Right renal pelvis (tissue), 4 donors: ENCODE results near the gene COX10. TPM values are rescaled to one million over a fixed set of nuclear protein-coding genes. Genes with fewer than 3 reads are reported as not detected.

Experiments
- DNase-seq, 4 donors: peaks; one replicate each; pipeline ENCODE4 v3.0.0-alpha.2; 2013; ENCODE audit warnings: low read depth in 4 of 4, low spot score in 3 of 4, missing footprints in 1 of 4
- polyA plus RNA-seq, 4 donors: library from polyadenylated mRNA; unstranded; fragments of 120-200 nt; gene quantifications; one replicate each; pipeline ENCODE4 v1.2.1, GENCODE V29; 2013; ENCODE audit not compliant: insufficient read length in 4 of 4

The COX10 gene
- polyA plus RNA-seq, 4 donors: 16.8 to 20.1 (median 18.5) TPM

GRCh38 chr17:14068542-14069250 is 608 bp upstream of the COX10 start:
- no peak for DNase-seq

GRCh38 chr17:14070344-14070984 is 1.2 kb downstream of the COX10 start:
- DNase-seq: no peak

DNA sequence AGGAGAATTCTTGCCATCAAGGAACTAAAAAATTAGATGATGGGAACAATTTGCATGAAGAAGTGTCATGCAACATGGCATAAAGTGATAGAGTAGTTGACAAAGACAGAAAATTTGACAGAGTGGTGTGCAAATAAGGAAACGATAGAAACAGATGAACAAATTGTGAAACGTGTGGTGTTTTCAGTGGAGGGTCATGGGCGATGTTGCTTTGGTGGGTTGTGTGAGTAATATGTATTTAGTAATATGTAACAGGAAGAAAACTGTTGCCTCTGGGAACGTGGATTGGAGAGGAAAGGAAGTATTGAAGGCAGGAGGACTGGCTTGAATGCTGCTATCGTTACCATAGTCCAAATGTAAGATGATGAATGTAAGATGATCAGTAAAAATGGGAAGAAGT is 3.6 kb downstream of the COX10 start:
- no peak for DNase-seq

GRCh38 chr17:14078027-14078426 is 8.7 kb downstream of the COX10 start:
- DNase-seq: no peak

DNA sequence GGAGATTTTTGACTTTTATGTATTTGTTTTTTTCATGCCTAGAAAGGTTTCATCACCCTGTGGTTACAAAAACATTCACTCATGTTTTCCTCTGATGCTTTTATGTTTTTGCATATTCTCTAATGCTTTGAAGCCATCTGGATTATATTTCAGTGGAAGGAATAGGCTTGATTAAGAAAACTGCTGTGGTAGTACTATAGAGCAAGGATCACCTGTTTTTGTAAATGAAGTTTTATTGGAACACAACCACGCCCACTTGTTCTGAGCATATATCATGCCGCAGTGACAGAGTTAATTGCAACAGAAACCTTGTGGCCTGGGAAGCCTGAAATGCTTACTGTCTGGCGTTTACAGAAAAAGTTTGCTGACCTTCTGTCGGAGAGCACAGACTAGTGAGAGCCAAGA is 11.5 kb downstream of the COX10 start:
- DNase-seq: no peak

DNA sequence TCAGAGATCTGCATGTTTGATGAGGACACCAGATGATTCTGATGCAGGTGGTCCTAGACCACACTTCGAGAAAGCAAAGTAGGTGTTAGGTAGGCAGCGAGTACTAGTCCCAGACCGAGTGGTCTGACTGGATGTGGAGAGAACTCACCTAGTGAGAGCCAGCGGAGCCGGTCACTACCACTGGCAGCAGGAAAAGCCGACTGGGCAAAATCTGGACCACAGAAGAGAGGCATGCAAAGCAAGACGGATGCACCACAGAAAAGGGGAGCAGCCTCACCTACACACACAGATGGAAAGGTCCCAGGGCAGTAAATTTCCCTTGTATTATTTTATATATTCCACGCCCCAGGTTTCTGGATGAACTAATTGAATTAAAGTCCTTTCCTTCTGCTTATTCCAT is 13.5 kb downstream of the COX10 start:
- no peak for DNase-seq

- no peak for DNase-seq
These were observed 15.7 kb downstream of the COX10 start for GRCh38 chr17:14084955-14085354.

GRCh38 chr17:14086189-14086588 is 16.9 kb downstream of the COX10 start:
- no peak for DNase-seq

DNA sequence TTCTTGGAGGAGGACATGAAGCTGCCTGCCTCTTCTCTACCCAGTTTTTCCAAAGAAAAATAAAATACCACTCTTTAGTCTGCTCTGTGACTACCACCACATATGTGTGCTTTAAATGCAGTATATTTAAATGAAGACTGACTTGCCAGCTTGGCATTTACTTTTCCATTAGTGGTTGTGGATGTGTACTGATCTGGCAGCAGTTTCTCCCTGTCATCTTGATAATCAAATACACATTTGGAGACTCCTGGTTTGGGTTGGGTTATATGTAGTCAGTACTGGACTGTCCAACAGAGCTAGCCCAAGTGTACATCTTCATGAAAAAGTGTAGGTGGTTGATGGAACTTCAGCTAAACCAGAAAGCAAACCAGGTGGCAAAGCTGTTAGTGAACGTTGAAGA is 19.9 kb downstream of the COX10 start:
- no peak for DNase-seq

GRCh38 chr17:14091367-14091766 is 22.1 kb downstream of the COX10 start:
- DNase-seq: no peak

- DNase-seq: no peak
These were observed 23.5 kb downstream of the COX10 start for GRCh38 chr17:14092808-14093207.

DNA sequence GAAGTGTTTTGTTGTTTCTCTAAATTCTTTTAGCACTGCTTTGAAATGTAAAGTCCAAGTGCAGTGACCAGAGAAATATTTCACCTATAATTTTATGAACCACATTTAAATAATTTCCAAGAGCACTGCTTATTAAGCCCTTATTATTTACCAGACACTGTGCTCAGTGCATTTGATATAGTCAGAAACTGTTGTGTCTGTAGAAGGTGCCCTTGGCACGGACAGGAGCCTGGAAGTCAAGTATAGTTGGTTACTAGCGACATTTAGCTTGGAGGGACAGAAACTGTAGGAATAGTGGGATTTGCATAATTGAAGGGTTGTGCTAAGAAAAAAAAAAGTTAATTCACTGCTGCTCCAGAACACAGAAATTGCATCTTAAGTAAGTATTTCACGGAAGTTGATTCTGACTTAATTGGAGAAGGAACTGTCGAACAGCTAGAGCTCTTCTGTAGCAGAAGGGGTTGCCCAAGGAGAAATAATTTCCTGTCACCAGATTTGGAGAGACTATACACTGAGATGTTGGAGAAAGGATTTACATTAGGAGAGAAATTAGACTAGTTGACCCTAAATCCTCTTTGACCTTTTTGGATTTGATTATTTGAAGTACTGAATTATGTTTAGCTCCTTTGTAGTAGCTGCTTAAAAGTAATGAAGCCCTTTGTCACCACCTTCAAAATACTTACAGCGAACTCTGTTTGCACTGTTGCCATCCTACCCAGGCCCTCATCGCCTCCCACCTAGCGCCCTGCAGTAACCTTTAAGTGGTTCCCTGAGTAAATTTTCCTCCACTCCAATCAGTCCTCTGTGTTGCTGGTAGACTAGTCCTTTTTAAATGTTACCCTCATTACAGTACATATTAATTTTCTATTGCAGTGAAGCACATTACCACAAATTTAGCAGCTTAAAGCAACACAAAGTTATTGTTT is 25.6 kb downstream of the COX10 start:
- no peak for DNase-seq

GRCh38 chr17:14095631-14096030 is 26.3 kb downstream of the COX10 start:
- DNase-seq: no peak

DNA sequence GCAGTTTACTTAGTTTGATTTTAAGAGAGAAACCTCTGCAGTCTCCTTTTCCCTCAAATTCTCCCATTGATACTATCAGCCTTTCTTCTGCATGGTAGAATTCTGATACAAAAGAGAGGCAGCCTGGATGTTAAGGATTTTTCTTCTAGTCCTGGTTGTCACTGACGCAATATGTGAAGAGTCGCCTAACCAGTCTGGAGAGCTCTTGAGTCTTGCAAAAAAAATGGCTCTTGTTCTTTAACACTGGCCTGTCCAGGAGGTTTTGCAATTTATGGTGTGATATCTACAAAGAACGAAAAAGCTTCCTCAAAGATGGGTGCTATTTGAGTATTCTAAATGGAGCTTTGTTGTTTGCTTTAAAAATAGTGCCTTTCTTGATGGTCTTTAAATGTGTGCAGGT is 28.9 kb downstream of the COX10 start:
- no peak for DNase-seq

GRCh38 chr17:14101976-14102375 is 32.7 kb downstream of the COX10 start:
- DNase-seq: no peak

DNA sequence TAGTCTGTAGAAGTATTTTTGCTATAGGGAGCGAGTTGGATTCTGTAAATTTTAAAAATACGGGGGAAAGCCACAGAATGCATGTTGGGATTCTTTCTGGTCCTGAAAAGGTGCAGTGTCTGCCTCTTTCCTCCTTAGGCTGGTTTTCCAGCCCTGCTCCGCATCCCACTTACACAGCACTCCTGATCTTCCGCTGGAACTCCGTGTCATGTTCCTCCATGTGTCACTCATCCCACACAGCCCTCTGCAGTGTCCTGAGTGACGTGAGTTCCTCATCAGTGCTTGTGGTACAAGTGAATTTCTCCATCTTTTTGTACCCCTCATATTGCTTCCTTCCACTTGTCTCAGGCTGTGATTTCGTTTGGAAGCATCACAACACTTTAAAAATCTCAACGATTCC is 34.5 kb downstream of the COX10 start:
- no peak for DNase-seq

- DNase-seq: no peak
These were observed 35.4 kb downstream of the COX10 start for GRCh38 chr17:14104734-14105133.

GRCh38 chr17:14107889-14108288 is 38.6 kb downstream of the COX10 start:
- DNase-seq: no peak

GRCh38 chr17:14112407-14112806 is 43.1 kb downstream of the COX10 start:
- no peak for DNase-seq

- no peak for DNase-seq
These were observed 43.8 kb downstream of the COX10 start for GRCh38 chr17:14113137-14113536.

DNA sequence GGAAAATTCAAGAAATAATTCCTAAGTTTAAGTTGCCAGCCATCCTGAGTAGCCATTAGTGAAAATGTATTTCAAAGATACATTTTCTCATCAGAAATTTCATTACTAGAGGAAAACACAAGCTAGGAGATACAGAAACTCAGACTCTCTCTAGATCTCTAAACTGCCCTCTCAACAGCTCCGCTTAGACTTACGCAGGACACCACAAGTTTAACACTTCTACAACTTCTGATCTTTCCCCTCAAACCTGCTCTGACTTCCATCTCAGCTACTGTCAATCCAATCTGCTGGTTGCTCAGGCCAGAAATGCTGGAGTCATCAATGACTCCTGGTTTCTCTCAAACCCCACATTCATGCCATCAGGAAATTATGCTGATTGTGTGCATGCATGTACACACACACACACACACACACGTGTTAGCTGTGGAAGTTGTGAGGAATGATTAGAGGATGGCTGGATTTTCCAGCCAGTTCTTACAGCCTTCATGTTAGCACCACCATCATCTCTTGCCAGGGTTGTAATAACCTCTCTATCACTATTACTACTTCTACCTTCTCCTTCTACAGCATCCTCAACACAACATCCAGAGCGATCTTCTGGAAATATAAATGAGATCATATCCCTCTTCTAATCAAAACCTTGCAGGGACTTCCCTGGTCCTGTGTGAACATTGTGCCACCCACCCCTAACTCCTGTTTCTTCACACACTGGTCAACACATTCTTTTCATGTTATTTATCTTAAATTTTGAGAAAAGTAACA is 47.1 kb downstream of the COX10 start:
- DNase-seq: no peak
